WTC11 (cell line): ENCODE data around the gene TBC1D4.

Experiments
- CBFB ChIP-seq: sonication (generic); formaldehyde crosslinking; IDR thresholded peaks from 2 replicates; pipeline ENCODE4 v1.8.1; 2022; ENCODE audit warnings: mild to moderate bottlenecking, low read depth, missing genetic modification reagents
- CREB1 ChIP-seq: sonication (generic); formaldehyde crosslinking; IDR thresholded peaks from 2 replicates; pipeline ENCODE4 v1.8.0; 2023; ENCODE audit warnings: mild to moderate bottlenecking, missing genetic modification reagents
- CTCF ChIP-seq: fragments of 200-600 bp; IDR thresholded peaks from 2 replicates; pipeline ENCODE4 v1.8.0; 2022; ENCODE audit warnings: antibody characterized with exemption
- NFATC4 ChIP-seq: fragments of 250-450 bp; sonication (Bioruptor Pico); IDR thresholded peaks from 2 replicates; pipeline ENCODE4 v1.9.0; 2021; ENCODE audit warnings: mild to moderate bottlenecking
- NR1H2 ChIP-seq: sonication (generic); formaldehyde crosslinking; IDR thresholded peaks from 2 replicates; pipeline ENCODE4 v1.9.0; 2021; ENCODE audit warnings: mild to moderate bottlenecking, moderate library complexity, missing genetic modification reagents
- RELA ChIP-seq: sonication (generic); formaldehyde crosslinking; IDR thresholded peaks from 2 replicates; pipeline ENCODE4 v1.8.1; 2022; ENCODE audit warnings: missing genetic modification reagents, mild to moderate bottlenecking, borderline replicate concordance
- TCF7 ChIP-seq: sonication (generic); formaldehyde crosslinking; IDR thresholded peaks from 2 replicates; pipeline ENCODE4 v1.8.0; 2022; ENCODE audit warnings: mild to moderate bottlenecking, low read depth, missing genetic modification reagents, moderate library complexity
- ZNF121 ChIP-seq: sonication (generic); formaldehyde crosslinking; IDR thresholded peaks from 2 replicates; pipeline ENCODE4 v1.8.0; 2023; ENCODE audit warnings: missing genetic modification reagents
- ZNF416 ChIP-seq: fragments of 250-450 bp; sonication (Bioruptor Pico); IDR thresholded peaks from 2 replicates; pipeline ENCODE4 v1.9.0; 2021; ENCODE audit warnings: mild to moderate bottlenecking, inconsistent platforms
- TF ChIP-seq, protein P1 (sequence below): sonication (generic); formaldehyde crosslinking; IDR thresholded peaks from 2 replicates; pipeline ENCODE4 v1.8.0; 2022; ENCODE audit warnings: missing genetic modification reagents
- TF ChIP-seq, protein P2 (sequence below): sonication (generic); formaldehyde crosslinking; IDR thresholded peaks from 2 replicates; pipeline ENCODE4 v1.8.1; 2022; ENCODE audit warnings: low read depth, mild to moderate bottlenecking, moderate library complexity, missing genetic modification reagents, borderline replicate concordance
- TF ChIP-seq, protein P3 (sequence below): fragments of 250-450 bp; sonication (Bioruptor Pico); IDR thresholded peaks from 2 replicates; pipeline ENCODE4 v1.9.0; 2021; ENCODE audit warnings: moderate library complexity, mild to moderate bottlenecking, inconsistent platforms, borderline replicate concordance
- TF ChIP-seq, protein P4 (sequence below): sonication (generic); formaldehyde crosslinking; IDR thresholded peaks from 2 replicates; pipeline ENCODE4 v1.8.0; 2022; ENCODE audit warnings: mild to moderate bottlenecking, missing genetic modification reagents
- TF ChIP-seq, protein P5 (sequence below): sonication (generic); formaldehyde crosslinking; conservative IDR thresholded peaks from 2 replicates; pipeline ENCODE4 v1.8.1; 2023; ENCODE audit warnings: mild to moderate bottlenecking, low read depth, missing genetic modification reagents, moderate library complexity

- TF ChIP-seq, protein P1, sequence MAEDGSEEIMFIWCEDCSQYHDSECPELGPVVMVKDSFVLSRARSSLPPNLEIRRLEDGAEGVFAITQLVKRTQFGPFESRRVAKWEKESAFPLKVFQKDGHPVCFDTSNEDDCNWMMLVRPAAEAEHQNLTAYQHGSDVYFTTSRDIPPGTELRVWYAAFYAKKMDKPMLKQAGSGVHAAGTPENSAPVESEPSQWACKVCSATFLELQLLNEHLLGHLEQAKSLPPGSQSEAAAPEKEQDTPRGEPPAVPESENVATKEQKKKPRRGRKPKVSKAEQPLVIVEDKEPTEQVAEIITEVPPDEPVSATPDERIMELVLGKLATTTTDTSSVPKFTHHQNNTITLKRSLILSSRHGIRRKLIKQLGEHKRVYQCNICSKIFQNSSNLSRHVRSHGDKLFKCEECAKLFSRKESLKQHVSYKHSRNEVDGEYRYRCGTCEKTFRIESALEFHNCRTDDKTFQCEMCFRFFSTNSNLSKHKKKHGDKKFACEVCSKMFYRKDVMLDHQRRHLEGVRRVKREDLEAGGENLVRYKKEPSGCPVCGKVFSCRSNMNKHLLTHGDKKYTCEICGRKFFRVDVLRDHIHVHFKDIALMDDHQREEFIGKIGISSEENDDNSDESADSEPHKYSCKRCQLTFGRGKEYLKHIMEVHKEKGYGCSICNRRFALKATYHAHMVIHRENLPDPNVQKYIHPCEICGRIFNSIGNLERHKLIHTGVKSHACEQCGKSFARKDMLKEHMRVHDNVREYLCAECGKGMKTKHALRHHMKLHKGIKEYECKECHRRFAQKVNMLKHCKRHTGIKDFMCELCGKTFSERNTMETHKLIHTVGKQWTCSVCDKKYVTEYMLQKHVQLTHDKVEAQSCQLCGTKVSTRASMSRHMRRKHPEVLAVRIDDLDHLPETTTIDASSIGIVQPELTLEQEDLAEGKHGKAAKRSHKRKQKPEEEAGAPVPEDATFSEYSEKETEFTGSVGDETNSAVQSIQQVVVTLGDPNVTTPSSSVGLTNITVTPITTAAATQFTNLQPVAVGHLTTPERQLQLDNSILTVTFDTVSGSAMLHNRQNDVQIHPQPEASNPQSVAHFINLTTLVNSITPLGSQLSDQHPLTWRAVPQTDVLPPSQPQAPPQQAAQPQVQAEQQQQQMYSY (CRISPR knock-in tag): no peak
- no peak for TF ChIP-seq TCF7 (CRISPR knock-in tag)
- TF ChIP-seq, protein P2, sequence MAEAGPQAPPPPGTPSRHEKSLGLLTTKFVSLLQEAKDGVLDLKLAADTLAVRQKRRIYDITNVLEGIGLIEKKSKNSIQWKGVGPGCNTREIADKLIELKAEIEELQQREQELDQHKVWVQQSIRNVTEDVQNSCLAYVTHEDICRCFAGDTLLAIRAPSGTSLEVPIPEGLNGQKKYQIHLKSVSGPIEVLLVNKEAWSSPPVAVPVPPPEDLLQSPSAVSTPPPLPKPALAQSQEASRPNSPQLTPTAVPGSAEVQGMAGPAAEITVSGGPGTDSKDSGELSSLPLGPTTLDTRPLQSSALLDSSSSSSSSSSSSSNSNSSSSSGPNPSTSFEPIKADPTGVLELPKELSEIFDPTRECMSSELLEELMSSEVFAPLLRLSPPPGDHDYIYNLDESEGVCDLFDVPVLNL (CRISPR knock-in tag): no peak
- no peak for TF ChIP-seq NR1H2 (CRISPR knock-in tag)
- no peak for TF ChIP-seq CBFB (CRISPR knock-in tag)
- no peak for TF ChIP-seq RELA
- TF ChIP-seq CTCF: no peak
- TF ChIP-seq, protein P3, sequence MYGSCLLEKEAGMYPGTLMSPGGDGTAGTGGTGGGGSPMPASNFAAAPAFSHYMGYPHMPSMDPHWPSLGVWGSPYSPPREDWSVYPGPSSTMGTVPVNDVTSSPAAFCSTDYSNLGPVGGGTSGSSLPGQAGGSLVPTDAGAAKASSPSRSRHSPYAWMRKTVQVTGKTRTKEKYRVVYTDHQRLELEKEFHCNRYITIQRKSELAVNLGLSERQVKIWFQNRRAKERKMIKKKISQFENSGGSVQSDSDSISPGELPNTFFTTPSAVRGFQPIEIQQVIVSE: no peak
- TF ChIP-seq, protein P4, sequence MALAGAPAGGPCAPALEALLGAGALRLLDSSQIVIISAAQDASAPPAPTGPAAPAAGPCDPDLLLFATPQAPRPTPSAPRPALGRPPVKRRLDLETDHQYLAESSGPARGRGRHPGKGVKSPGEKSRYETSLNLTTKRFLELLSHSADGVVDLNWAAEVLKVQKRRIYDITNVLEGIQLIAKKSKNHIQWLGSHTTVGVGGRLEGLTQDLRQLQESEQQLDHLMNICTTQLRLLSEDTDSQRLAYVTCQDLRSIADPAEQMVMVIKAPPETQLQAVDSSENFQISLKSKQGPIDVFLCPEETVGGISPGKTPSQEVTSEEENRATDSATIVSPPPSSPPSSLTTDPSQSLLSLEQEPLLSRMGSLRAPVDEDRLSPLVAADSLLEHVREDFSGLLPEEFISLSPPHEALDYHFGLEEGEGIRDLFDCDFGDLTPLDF (CRISPR knock-in tag): no peak
- TF ChIP-seq ZNF416 (CRISPR knock-in tag): no peak
- no peak for TF ChIP-seq NFATC4 (CRISPR knock-in tag)
- TF ChIP-seq CREB1 (CRISPR knock-in tag): no peak
- TF ChIP-seq, protein P5, sequence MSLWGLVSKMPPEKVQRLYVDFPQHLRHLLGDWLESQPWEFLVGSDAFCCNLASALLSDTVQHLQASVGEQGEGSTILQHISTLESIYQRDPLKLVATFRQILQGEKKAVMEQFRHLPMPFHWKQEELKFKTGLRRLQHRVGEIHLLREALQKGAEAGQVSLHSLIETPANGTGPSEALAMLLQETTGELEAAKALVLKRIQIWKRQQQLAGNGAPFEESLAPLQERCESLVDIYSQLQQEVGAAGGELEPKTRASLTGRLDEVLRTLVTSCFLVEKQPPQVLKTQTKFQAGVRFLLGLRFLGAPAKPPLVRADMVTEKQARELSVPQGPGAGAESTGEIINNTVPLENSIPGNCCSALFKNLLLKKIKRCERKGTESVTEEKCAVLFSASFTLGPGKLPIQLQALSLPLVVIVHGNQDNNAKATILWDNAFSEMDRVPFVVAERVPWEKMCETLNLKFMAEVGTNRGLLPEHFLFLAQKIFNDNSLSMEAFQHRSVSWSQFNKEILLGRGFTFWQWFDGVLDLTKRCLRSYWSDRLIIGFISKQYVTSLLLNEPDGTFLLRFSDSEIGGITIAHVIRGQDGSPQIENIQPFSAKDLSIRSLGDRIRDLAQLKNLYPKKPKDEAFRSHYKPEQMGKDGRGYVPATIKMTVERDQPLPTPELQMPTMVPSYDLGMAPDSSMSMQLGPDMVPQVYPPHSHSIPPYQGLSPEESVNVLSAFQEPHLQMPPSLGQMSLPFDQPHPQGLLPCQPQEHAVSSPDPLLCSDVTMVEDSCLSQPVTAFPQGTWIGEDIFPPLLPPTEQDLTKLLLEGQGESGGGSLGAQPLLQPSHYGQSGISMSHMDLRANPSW (CRISPR knock-in tag): no peak
- no peak for TF ChIP-seq ZNF121 (CRISPR knock-in tag)
Observed at GRCh38 chr13:75489502-75490263, 7.7 kb upstream of the TBC1D4 start.
